Bronchial epithelial cell (primary cell): ENCODE data around the gene KCNIP1. TPM values are rescaled to one million over a fixed set of nuclear protein-coding genes. Genes with fewer than 3 reads are reported as not detected.

Experiments
- DNase-seq: peaks from one replicate; pipeline ENCODE4 v3.0.0-alpha.2; 2010; ENCODE audit warnings: low read depth
- FAIRE-seq: peaks from 2 replicates; lab custom pipeline; 2011; peaks lifted over from hg19 to GRCh38; lab: Jason Lieb, UNC
- H3K27me3 ChIP-seq: 2 replicates; pipeline ENCODE4 v1.5.1; 2011; ENCODE audit warnings: low read length; ENCODE audit not compliant: control insufficient read depth, insufficient read depth
- H3K36me3 ChIP-seq: 2 replicates; pipeline ENCODE4 v1.5.1; 2011; ENCODE audit warnings: low read length; ENCODE audit not compliant: control insufficient read depth, insufficient read depth
- H3K4me3 ChIP-seq: 2 replicates; pipeline ENCODE4 v1.5.1; 2011; ENCODE audit warnings: mild to moderate bottlenecking, low read depth, low read length, control low read depth
- CTCF ChIP-seq: IDR thresholded peaks from 2 replicates; pipeline ENCODE4 v1.5.1; 2011; ENCODE audit warnings: mild to moderate bottlenecking, moderate library complexity, low read length, control low read depth, inconsistent platforms; ENCODE audit not compliant: insufficient read depth, severe bottlenecking
- total RNA-seq: library from RNA; depleted of rRNA; stranded (reverse); fragments of >200 nt; gene quantifications from 2 replicates; pipeline ENCODE4 v1.2.1, GENCODE V29; 2014

Gene KCNIP1
- total RNA-seq, 1 donor from 2014 or later, result under 0.01 TPM

- FAIRE-seq (no peak), DNase-seq (no peak)
- H3K27me3 ChIP-seq, result no peaks in the 10 kb centered on the region
- H3K36me3 ChIP-seq, result no peaks in the 10 kb centered on the region
- TF ChIP-seq CTCF, result no peak
- H3K4me3 ChIP-seq, result no peak overlapping the region
Measured at GRCh38 chr5:170587808-170588207, 84.0 kb downstream of the KCNIP1 start.

DNA sequence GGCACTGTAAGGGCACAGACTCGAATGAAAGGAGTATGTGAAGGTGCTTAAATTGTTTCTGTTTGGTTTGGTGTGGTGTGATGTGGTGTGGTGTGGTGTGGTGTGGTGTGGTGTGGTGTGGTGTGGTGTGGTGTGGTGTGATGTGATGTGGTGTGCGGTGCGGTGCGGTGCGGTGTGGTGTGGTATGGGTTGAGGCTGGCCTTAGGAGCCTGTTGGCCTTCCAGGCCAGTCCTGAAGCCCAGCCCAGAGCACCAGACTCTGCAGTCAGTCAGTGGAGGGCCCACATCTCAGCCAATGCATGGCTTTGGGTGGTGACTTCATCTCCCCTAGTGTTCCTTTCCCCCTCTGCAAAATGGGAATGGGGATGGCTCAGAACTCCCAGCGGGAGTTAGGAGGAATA lies 85.8 kb downstream of the KCNIP1 start:
- Histone ChIP-seq H3K4me3 (no peak overlapping the region), H3K27me3 (no peaks in the 10 kb centered on the region), H3K36me3 (no peaks in the 10 kb centered on the region)
- DNase-seq, result no peak
- TF ChIP-seq CTCF, result no peak
- no peak for FAIRE-seq

GRCh38 chr5:170590566-170590965 lies 86.7 kb downstream of the KCNIP1 start:
- Histone ChIP-seq H3K27me3 (no peaks in the 10 kb centered on the region), H3K4me3 (no peak overlapping the region), H3K36me3 (no peaks in the 10 kb centered on the region)
- no peak for DNase-seq
- no peak for TF ChIP-seq CTCF
- no peak for FAIRE-seq

DNA sequence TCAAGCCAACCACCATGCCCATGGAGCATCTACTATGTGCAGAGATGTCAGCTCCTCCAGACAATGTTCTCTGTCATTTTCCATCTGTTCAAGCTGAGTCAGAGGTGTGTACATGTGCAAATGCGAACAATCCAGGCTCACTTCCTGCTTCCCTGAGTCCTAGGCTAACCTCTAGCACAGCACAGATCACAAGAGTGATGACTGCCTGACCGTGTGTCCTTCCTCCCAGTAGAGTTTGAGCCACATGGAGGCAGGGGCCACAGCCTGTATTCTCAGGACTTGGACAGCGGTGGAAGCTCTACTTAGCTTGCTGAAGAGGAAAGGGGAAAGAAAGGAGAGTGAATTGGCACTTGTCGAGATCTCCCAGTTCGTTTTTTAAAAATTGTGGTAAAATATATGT lies 87.2 kb downstream of the KCNIP1 start:
- FAIRE-seq, result no peak
- H3K36me3 ChIP-seq, result no peaks in the 10 kb centered on the region
- H3K27me3 ChIP-seq, result no peaks in the 10 kb centered on the region
- DNase-seq, result peak; percentile 9
- no peak for TF ChIP-seq CTCF
- H3K4me3 ChIP-seq, result no peak overlapping the region

DNA sequence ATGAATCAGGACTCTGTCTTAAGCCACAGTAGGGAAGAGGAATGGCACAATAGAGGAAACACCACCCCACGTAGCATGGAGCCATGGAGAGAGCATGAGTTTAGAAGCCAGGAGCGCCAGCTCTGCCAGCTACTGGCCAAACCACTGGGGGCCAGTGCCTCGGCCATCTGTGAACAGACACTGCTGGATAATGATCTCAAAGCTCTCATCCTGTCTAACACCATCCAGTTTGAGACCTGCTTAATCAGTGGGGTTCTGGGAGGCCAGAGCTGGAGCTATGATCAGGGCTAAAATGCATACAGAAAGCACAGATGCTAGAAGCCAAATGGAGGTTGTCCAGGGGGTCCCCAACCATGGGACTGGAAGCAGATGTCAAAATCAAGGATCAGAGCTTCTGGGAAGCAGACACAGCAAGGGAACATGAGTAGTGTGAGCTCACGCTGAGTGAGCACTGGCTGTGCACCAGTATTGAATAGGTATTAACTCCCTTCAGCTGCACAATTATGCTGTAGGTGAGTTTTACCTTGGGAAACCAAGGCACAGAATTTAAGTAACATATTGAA lies 92.7 kb downstream of the KCNIP1 start:
- no peak overlapping the region for H3K4me3 ChIP-seq
- no peak for DNase-seq
- no peaks in the 10 kb centered on the region for H3K27me3 ChIP-seq
- no peak for FAIRE-seq
- H3K36me3 ChIP-seq, result no peaks in the 10 kb centered on the region
- TF ChIP-seq CTCF, result no peak
